T-helper 17 cell (primary cell): ENCODE measurements around the gene MOG. TPM values are rescaled to one million over a fixed set of nuclear protein-coding genes. Genes with fewer than 3 reads are reported as not detected.

Experiments used
- ATAC-seq: fragments of 150-1000 bp; cut with Tn5 transposase; 2 replicates; pipeline ENCODE4 v1.10.0; 2021; ENCODE audit warnings: mild to moderate bottlenecking, moderate library complexity
- DNase-seq, 3 donors: peaks; one replicate each; pipeline versions ENCODE4 v3.0.0 to v3.0.0-alpha.2; 2020 to 2021
- H3K9me3 ChIP-seq: one replicate; pipeline ENCODE4 v1.7.0; 2013; ENCODE audit warnings: low read length, mild to moderate bottlenecking; ENCODE audit not compliant: control insufficient read depth, poor library complexity, severe bottlenecking
- H3K27ac Mint-ChIP-seq: one replicate; pipeline ENCODE4 v1.8.0; 2022; ENCODE audit warnings: mild to moderate bottlenecking, moderate library complexity, mixed read lengths
- H3K27me3 Mint-ChIP-seq: one replicate; pipeline ENCODE4 v1.8.0; 2022; ENCODE audit warnings: mixed read lengths
- H3K36me3 Mint-ChIP-seq: one replicate; pipeline ENCODE4 v1.8.0; 2022; ENCODE audit warnings: low read depth, mixed read lengths
- H3K4me1 Mint-ChIP-seq: one replicate; pipeline ENCODE4 v1.8.0; 2022; ENCODE audit warnings: mild to moderate bottlenecking, mixed read lengths
- H3K4me3 Mint-ChIP-seq: one replicate; pipeline ENCODE4 v1.8.0; 2022; ENCODE audit warnings: mild to moderate bottlenecking, moderate library complexity, mixed read lengths
- total RNA-seq, 4 donors: library from RNA in 2 of 4; stranded (reverse) in 2 of 4; gene quantifications; one replicate each; pipeline ENCODE4 v1.2.3 and lab custom pipeline; 2022 to 2026

MOG gene
- total RNA-seq, 2 donors from 2014 or later: not detected

- Mint-ChIP-seq H3K36me3 (peaks cover 2% of the 10 kb centered on the region), H3K4me3 (peak overlapping the region; percentile 25), H3K4me1 (peaks cover 11% of the 10 kb centered on the region), H3K27ac (no peak overlapping the region), H3K27me3 (peaks cover 16% of the 10 kb centered on the region)
- no peaks in the 10 kb centered on the region for H3K9me3 ChIP-seq
- DNase-seq: no peak
- ATAC-seq: no peak
Measured at GRCh38 chr6:29674008-29674407, 17.1 kb downstream of the MOG start.

GRCh38 chr6:29675561-29675960, 18.7 kb downstream of the MOG start:
- DNase-seq: no peak
- no peak for ATAC-seq
- no peaks in the 10 kb centered on the region for H3K9me3 ChIP-seq
- Mint-ChIP-seq H3K36me3 (peaks cover 2% of the 10 kb centered on the region), H3K4me1 (peaks cover 14% of the 10 kb centered on the region), H3K27me3 (peaks cover 23% of the 10 kb centered on the region), H3K27ac (no peak overlapping the region), H3K4me3 (no peak overlapping the region)

DNA sequence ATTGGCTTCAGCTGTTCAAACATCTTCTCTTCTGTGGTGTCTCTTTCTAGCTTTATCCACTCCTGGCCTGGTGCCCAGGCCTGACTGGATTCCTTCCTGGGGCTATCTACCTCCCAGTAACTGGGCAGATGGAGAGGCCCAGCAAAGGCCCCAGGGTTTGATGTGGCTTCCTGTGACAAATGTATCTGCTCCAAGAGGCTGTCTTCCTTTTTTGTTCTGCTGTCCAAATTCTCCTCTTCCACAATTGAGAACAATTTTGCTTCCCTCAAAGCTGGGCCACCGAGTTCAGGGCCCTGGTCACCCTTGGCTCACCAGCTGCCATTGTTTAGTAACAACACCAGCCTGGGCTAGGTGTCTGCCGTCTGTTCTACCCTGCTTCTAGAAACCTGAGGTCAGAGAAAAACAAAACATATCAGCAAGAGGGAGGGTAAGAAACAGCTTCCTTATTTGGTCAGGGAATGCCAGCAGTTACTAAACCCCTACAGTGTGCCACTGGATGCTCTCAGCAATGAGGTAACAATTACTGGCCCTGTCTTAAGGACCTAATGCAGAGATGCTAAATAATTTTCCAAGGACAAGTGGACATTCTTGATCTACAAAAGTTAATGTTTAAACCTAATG, 20.2 kb downstream of the MOG start:
- DNase-seq: no peak
- H3K9me3 ChIP-seq: no peaks in the 10 kb centered on the region
- H3K27me3 Mint-ChIP-seq: peaks cover 14% of the 10 kb centered on the region
- H3K36me3 Mint-ChIP-seq: peaks cover 2% of the 10 kb centered on the region
- no peak for ATAC-seq
- H3K27ac Mint-ChIP-seq: no peak overlapping the region
- peaks cover 14% of the 10 kb centered on the region for H3K4me1 Mint-ChIP-seq
- no peak overlapping the region for H3K4me3 Mint-ChIP-seq

- ATAC-seq (no peak), DNase-seq (no peak)
- Mint-ChIP-seq H3K36me3 (no peaks in the 10 kb centered on the region), H3K4me3 (no peak overlapping the region), H3K4me1 (peaks cover 14% of the 10 kb centered on the region), H3K27me3 (peaks cover 14% of the 10 kb centered on the region), H3K27ac (no peak overlapping the region)
- H3K9me3 ChIP-seq: no peaks in the 10 kb centered on the region
Measured at GRCh38 chr6:29678114-29678513, 21.2 kb downstream of the MOG start.

- Mint-ChIP-seq H3K27ac (peak overlapping the region; percentile 47), H3K36me3 (no peaks in the 10 kb centered on the region), H3K27me3 (peaks cover 14% of the 10 kb centered on the region), H3K4me1 (peaks cover 17% of the 10 kb centered on the region), H3K4me3 (peak overlapping the region; percentile 76)
- ATAC-seq (no peak), DNase-seq (no peak)
- H3K9me3 ChIP-seq: no peaks in the 10 kb centered on the region
Measured at GRCh38 chr6:29679962-29680361, 23.1 kb downstream of the MOG start.

- H3K4me3 Mint-ChIP-seq: peak overlapping the region; percentile 76
- DNase-seq: no peak
Measured at GRCh38 chr6:29680416-29680815, 23.5 kb downstream of the MOG start.

GRCh38 chr6:29680904-29681303, 24.0 kb downstream of the MOG start, which contains the start of gene ZFP57:
TSS of gene ZFP57 (minus strand) at chr6:29681152. CDS start at chr6:29677003, 4,149 bp downstream.
- Mint-ChIP-seq H3K36me3 (no peaks in the 10 kb centered on the region), H3K27me3 (peaks cover 14% of the 10 kb centered on the region), H3K4me1 (peaks cover 17% of the 10 kb centered on the region), H3K4me3 (peak within 1 kb of the TSS; percentile 76), H3K27ac (peak within 1 kb of the TSS; percentile 47)
- no peak for DNase-seq
- H3K9me3 ChIP-seq: no peaks in the 10 kb centered on the region
- no peak for ATAC-seq

More at GRCh38 chr6:29680416-29680815, 23.5 kb downstream of the MOG start:
- H3K27ac Mint-ChIP-seq: peak overlapping the region; percentile 47
- ATAC-seq: peak; percentile 25
- peaks cover 14% of the 10 kb centered on the region for H3K27me3 Mint-ChIP-seq
- no peaks in the 10 kb centered on the region for H3K36me3 Mint-ChIP-seq
- peaks cover 17% of the 10 kb centered on the region for H3K4me1 Mint-ChIP-seq
- no peaks in the 10 kb centered on the region for H3K9me3 ChIP-seq

- Mint-ChIP-seq H3K27me3 (peaks cover 14% of the 10 kb centered on the region), H3K27ac (no peak overlapping the region), H3K4me3 (no peak overlapping the region), H3K36me3 (no peaks in the 10 kb centered on the region), H3K4me1 (peaks cover 10% of the 10 kb centered on the region)
- no peak for ATAC-seq
- DNase-seq: no peak
- no peaks in the 10 kb centered on the region for H3K9me3 ChIP-seq
Measured at GRCh38 chr6:29681811-29682210, 24.9 kb downstream of the MOG start.

DNA sequence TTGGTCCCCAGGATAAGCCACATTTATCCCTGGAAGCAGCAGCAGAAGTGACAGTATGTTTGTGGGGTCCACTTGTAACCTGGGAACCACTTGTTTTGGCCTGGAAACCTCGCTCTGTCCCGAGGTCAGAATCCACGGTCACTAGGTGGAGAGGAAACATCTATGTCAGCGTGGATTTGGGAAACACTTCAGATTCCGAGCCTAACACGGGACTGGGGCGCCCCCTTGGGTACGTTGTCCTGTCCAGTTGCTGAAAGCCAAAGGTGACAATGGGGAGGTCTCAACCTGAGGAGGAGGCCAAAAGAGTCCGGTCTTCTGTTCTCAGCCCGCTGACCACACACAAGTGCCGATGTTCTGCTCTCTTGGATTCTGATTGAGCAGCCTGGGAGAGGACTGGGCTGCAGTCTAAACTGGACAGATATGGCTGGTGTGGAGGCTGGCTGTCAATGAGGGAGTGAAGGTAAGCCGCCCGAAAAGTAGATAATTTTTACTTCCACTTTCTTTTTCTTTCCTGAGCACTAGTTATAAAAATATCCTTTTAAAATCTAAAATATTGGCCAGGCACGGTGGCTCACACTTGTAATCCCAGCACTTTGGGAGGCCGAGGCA, 28.9 kb downstream of the MOG start:
- peaks cover 3% of the 10 kb centered on the region for H3K4me1 Mint-ChIP-seq
- no peak for DNase-seq
- H3K4me3 Mint-ChIP-seq: no peak overlapping the region
- H3K27me3 Mint-ChIP-seq: no peaks in the 10 kb centered on the region
- no peak overlapping the region for H3K27ac Mint-ChIP-seq
- H3K9me3 ChIP-seq: no peaks in the 10 kb centered on the region
- ATAC-seq: no peak
- H3K36me3 Mint-ChIP-seq: no peaks in the 10 kb centered on the region

DNA sequence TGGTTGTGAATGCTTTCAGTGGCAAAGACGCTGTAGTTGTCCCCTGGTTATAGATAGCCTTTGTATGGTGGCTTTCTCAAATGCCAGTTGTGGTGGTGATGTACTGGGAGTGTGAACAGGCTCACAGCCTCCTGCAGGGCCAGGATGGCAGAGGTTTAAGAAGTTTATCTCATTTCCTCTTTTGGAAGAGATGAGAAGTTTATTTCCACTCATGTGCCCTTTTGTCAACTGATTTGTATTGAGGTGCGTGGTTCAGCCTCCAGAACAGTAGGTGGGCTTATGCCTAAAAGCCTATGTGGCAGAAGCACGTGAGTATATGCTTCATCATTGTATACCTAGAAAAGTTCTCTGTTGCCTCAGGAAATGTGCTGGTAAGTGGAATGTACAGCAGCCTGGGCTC, 37.7 kb downstream of the MOG start:
- Mint-ChIP-seq H3K4me3 (no peak overlapping the region), H3K27ac (no peak overlapping the region), H3K4me1 (no peaks in the 10 kb centered on the region), H3K27me3 (peaks cover 9% of the 10 kb centered on the region), H3K36me3 (peaks cover 3% of the 10 kb centered on the region)
- no peak for ATAC-seq
- H3K9me3 ChIP-seq: no peaks in the 10 kb centered on the region
- no peak for DNase-seq

- ATAC-seq: no peak
- Mint-ChIP-seq H3K27me3 (peaks cover 19% of the 10 kb centered on the region), H3K4me3 (no peak overlapping the region), H3K36me3 (peaks cover 3% of the 10 kb centered on the region), H3K27ac (no peak overlapping the region), H3K4me1 (no peaks in the 10 kb centered on the region)
- DNase-seq: no peak
- H3K9me3 ChIP-seq: no peaks in the 10 kb centered on the region
Measured at GRCh38 chr6:29696147-29697125, 39.5 kb downstream of the MOG start.

DNA sequence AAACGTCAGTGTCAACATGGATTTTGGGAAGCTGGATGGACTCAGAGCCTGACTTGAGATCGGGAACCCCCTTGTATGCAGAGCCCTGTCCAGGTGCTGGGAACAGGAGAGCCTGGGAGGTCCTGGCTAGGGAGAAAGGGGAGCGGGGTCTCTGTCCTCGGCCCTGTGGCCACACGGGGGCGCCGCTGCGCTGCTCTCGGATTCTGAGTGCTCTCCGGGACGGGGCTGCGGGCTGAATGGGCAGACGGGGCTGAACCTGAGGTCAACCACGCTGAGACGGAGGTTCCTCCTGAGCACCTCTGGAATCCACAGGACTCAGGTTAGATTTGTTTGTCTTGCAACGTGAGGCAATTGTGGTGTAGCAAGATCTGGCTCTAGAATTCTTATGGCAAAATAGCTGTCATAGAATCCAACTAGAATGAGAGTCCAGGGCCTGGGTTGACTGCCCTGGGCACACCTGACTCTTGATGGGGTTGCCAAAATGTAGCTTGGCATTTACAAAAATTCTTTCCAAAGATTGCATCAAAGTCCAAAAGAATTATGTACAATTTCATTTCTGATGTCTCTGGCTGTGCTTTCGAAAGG, 45.7 kb downstream of the MOG start:
- peak; percentile 83 for ATAC-seq
- H3K9me3 ChIP-seq: no peaks in the 10 kb centered on the region
- H3K27ac Mint-ChIP-seq: no peak overlapping the region
- H3K27me3 Mint-ChIP-seq: peaks cover 46% of the 10 kb centered on the region
- DNase-seq: peak; percentile 64 to 76 (median 65)
- peaks cover 6% of the 10 kb centered on the region for H3K4me1 Mint-ChIP-seq
- H3K4me3 Mint-ChIP-seq: no peak overlapping the region
- H3K36me3 Mint-ChIP-seq: peaks cover 3% of the 10 kb centered on the region
